Thyroid gland (tissue), 4 donors: Measurements from ENCODE around the gene TTC9B. TPM values are rescaled to one million over a fixed set of nuclear protein-coding genes. Genes with fewer than 3 reads are reported as not detected.

Source experiments
- DNase-seq, 2 donors: peaks; one replicate each; pipeline ENCODE4 v3.0.0-alpha.2; 2019
- H3K27ac ChIP-seq, 3 donors: fragments of 200-600 bp; sonication (generic); 1 replicate in 2 of 3; 2 replicates in 1 of 3; pipeline ENCODE4 v1.5.1; 2016 to 2019; ENCODE audit warnings: mild to moderate bottlenecking in 1 of 3, moderate library complexity in 1 of 3
- H3K27me3 ChIP-seq: fragments of 200-600 bp; sonication (generic); one replicate; pipeline ENCODE4 v1.5.1; 2019
- H3K36me3 ChIP-seq, 2 donors: fragments of 200-600 bp; sonication (generic); one replicate each; pipeline ENCODE4 v1.5.1; 2016 to 2019
- H3K4me1 ChIP-seq, 2 donors: fragments of 200-600 bp; sonication (generic); one replicate each; pipeline ENCODE4 v1.5.1; 2017 to 2019
- H3K4me3 ChIP-seq, 3 donors: fragments of 200-600 bp; sonication (generic); replicated peaks in 1 of 3; 1 replicate in 2 of 3; 2 replicates in 1 of 3; pipeline ENCODE4 v1.5.1; 2016; ENCODE audit warnings: mild to moderate bottlenecking in 1 of 3
- H3K9me3 ChIP-seq: fragments of 200-600 bp; sonication (generic); one replicate; pipeline ENCODE4 v1.5.1; 2017
- CTCF ChIP-seq, 6 experiments: fragments of 200-600 bp in 3 of 6; fragments of 450-650 bp in 3 of 6; sonication (generic) in 3 of 6; IDR thresholded peaks; one replicate each; pipeline ENCODE4 v1.5.1; 2016 to 2019; ENCODE audit warnings: antibody characterized with exemption in 6 of 6, mild to moderate bottlenecking in 2 of 6, inconsistent platforms in 1 of 6, moderate library complexity in 1 of 6
- POLR2A ChIP-seq, 2 donors: fragments of 450-650 bp; IDR thresholded peaks; one replicate each; pipeline ENCODE4 v1.6.1; 2017; ENCODE audit warnings: antibody characterized with exemption in 2 of 2, mild to moderate bottlenecking in 2 of 2, moderate library complexity in 1 of 2
- WGBS, 2 donors: methylation state at CpG; one replicate each; pipeline ENCODE4 v1.1.5; 2017; 5-methylcytosine and 5-hydroxymethylcytosine counted together
- intact Hi-C: fragments of 100-400 bp; cut with DNase I; formaldehyde crosslinking; loops from one replicate; pipeline ENCODE4 v1.15.1; 2023
- total RNA-seq, 4 donors: library from RNA; depleted of rRNA; stranded (reverse); fragments of >200 nt; gene quantifications; one replicate each; pipeline ENCODE4 v1.2.3, GENCODE V29; 2016

TTC9B gene
- total RNA-seq, 4 donors from 2014 or later: not detected

GRCh38 chr19:40265763-40266099, 47.5 kb upstream of the TTC9B start:
- Histone ChIP-seq H3K27ac (peak overlapping the region; percentile 88 to 97 (median 92)), H3K4me1 (peaks cover 70 to 81% of the 10 kb centered on the region in 2 donors), H3K36me3 (peaks cover 0 to 9% of the 10 kb centered on the region in 2 donors), H3K4me3 (peak overlapping the region in 1 of 3 donors; percentile 8), H3K27me3 (no peaks in the 10 kb centered on the region), H3K9me3 (no peaks in the 10 kb centered on the region)
- intact Hi-C loops: no loop called here
- no peak for TF ChIP-seq POLR2A (IDR thresholded peaks at IDR 0.05)
- TF ChIP-seq CTCF (IDR thresholded peaks at IDR 0.05): no peak
- 45 to 77% methylated on average over 4 to 6 of the region's 6 CpGs for WGBS, 2 donors
- no peak for DNase-seq

DNA sequence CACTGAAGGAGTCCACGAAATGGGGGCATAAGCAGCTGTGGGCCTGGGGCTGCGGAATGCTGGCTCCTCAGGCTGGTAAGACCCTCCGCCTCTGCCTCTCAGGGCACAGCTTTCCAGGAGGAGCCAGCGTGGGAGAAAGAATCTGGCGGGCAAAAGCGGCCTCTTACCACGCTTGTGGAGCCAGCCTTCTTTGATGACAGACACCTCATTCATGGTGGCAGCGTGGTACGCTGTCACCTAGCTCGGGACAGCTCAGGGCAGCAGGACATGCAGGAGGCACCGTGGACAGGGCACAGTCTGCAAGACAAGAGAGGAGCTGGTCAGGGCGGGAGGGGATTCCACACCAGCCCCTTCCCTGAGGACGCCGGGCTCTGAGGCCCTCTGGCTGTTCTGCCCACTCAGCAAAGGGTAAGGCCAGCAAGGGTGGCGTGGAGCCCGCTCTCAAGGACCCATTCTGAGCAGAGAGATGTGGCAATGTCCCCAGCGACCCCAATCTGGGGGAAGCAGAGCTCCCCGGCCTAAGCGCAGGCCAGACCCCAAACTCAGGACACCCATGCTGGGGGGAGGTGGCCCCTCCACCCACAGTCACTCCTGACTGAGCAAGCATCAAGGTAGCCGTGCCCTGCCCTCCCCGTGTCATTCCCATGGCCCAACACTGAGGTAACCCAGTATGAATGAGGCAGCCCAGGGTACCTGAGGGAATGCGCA, 47.0 kb upstream of the TTC9B start:
- no peaks in the 10 kb centered on the region for H3K9me3 ChIP-seq
- H3K4me3 ChIP-seq: peak overlapping the region in 1 of 3 donors; percentile 8
- 70 to 72% methylated on average over 5 to 18 of the region's 22 CpGs for WGBS, 2 donors
- H3K27ac ChIP-seq: peak overlapping the region; percentile 88 to 97 (median 92)
- H3K27me3 ChIP-seq: no peaks in the 10 kb centered on the region
- H3K36me3 ChIP-seq: peaks cover 0 to 9% of the 10 kb centered on the region in 2 donors
- intact Hi-C loops: no loop called here
- no peak for TF ChIP-seq CTCF (IDR thresholded peaks at IDR 0.05)
- no peak for TF ChIP-seq POLR2A (IDR thresholded peaks at IDR 0.05)
- peaks cover 65 to 77% of the 10 kb centered on the region in 2 donors for H3K4me1 ChIP-seq
- DNase-seq: peak in 1 of 2 donors; percentile 45

- TF ChIP-seq POLR2A (IDR thresholded peaks at IDR 0.05): no peak
- no peak for TF ChIP-seq CTCF (IDR thresholded peaks at IDR 0.05)
- no peaks in the 10 kb centered on the region for H3K9me3 ChIP-seq
- peaks cover 0 to 9% of the 10 kb centered on the region in 2 donors for H3K36me3 ChIP-seq
- DNase-seq: peak in 1 of 2 donors; percentile 35
- H3K27ac ChIP-seq: peak overlapping the region; percentile 88 to 97 (median 92)
- peaks cover 59 to 77% of the 10 kb centered on the region in 2 donors for H3K4me1 ChIP-seq
- intact Hi-C loops: no loop called here
- WGBS, 2 donors: 74 to 80% methylated on average over 18 to 19 of the region's 19 CpGs
- H3K27me3 ChIP-seq: no peaks in the 10 kb centered on the region
- no peak overlapping the region for H3K4me3 ChIP-seq
Observed at GRCh38 chr19:40264314-40265054, 46.3 kb upstream of the TTC9B start.

- H3K9me3 ChIP-seq: no peaks in the 10 kb centered on the region
- 69 to 86% methylated on average over 18 to 22 of the region's 24 CpGs for WGBS, 2 donors
- H3K4me3 ChIP-seq: no peak overlapping the region
- DNase-seq: peak in 1 of 2 donors; percentile 44
- intact Hi-C loops: no loop called here
- no peaks in the 10 kb centered on the region for H3K27me3 ChIP-seq
- peaks cover 63 to 76% of the 10 kb centered on the region in 2 donors for H3K4me1 ChIP-seq
- no peak for TF ChIP-seq CTCF (IDR thresholded peaks at IDR 0.05)
- TF ChIP-seq POLR2A (IDR thresholded peaks at IDR 0.05): no peak
- peaks cover 0 to 9% of the 10 kb centered on the region in 2 donors for H3K36me3 ChIP-seq
- H3K27ac ChIP-seq: peak overlapping the region; percentile 88 to 97 (median 92)
Observed at GRCh38 chr19:40263440-40264313, 45.5 kb upstream of the TTC9B start.
